ENCODE results near the gene EXOC2.

DNA sequence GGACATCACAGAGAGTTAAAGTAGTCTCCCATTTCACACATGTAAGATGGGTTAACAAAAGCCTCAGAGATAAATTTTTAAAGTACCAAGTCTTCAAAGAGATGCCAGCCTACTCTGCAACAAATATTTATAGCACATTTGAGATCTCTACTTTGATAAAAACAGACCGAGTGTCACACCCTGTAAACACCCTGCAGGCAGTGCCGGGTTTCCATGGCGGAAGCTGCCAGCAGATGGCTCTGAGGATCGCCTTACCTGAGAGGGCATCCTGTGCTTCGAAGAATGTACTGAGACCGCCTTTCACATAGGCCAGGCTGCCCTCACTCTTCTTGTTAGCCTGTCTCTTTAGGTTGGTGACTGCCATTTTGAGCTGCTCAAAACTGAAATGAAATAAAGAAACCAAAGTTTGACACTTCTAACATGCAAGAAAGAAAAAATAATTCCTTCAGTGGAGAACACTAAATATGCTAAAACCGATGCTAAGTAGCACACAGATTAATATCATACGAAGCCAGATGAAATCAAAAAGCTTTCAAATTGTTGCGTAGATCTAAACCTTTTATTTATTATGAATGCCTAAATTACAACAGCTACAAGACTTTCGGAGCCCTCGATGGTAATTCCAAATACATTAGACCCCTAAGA, 75.4 kb downstream of the EXOC2 start:
- TF ChIP-seq, protein P1, sequence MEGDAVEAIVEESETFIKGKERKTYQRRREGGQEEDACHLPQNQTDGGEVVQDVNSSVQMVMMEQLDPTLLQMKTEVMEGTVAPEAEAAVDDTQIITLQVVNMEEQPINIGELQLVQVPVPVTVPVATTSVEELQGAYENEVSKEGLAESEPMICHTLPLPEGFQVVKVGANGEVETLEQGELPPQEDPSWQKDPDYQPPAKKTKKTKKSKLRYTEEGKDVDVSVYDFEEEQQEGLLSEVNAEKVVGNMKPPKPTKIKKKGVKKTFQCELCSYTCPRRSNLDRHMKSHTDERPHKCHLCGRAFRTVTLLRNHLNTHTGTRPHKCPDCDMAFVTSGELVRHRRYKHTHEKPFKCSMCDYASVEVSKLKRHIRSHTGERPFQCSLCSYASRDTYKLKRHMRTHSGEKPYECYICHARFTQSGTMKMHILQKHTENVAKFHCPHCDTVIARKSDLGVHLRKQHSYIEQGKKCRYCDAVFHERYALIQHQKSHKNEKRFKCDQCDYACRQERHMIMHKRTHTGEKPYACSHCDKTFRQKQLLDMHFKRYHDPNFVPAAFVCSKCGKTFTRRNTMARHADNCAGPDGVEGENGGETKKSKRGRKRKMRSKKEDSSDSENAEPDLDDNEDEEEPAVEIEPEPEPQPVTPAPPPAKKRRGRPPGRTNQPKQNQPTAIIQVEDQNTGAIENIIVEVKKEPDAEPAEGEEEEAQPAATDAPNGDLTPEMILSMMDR (IDR thresholded peaks at IDR 0.05), result no peak
- TF ChIP-seq POLR2A (IDR thresholded peaks at IDR 0.05) (no peak), POLR2AphosphoS5 (IDR thresholded peaks at IDR 0.05) (no peak)
